C1 segment of cervical spinal cord (tissue), 14 donors: ENCODE results near the gene MAP2K3.
"Not testable (repeated sequence)": the region's sequence is repeated elsewhere in the genome, so short reads cannot be mapped to it uniquely, and the experiment has no call there.

Experiments
- DNase-seq, 14 donors: peaks; one replicate each; lab custom pipeline; 2025; lab: John Stamatoyannopoulos, UW

Gene MAP2K3

DNA sequence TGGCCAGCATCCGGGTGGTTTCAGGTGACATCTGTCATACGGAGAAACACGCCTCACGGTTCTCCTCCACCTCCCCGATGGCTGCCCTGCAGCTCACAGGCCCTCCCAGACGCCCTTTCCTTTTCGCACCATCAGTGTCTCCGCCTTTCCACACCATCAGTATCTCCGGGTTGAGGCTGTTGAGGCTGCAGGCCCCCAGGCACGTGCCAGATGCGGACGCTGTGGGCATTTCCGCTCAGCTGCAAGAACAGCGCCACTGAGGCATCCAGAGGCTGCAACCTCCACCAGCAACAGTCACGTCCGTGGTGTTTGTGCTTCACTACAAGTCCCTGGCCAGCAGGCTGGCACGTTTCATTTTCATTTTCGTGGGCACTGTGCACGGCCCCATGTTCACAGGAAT lies 66.0 kb downstream of the MAP2K3 start:
- DNase-seq, result not testable (repeated sequence)

DNA sequence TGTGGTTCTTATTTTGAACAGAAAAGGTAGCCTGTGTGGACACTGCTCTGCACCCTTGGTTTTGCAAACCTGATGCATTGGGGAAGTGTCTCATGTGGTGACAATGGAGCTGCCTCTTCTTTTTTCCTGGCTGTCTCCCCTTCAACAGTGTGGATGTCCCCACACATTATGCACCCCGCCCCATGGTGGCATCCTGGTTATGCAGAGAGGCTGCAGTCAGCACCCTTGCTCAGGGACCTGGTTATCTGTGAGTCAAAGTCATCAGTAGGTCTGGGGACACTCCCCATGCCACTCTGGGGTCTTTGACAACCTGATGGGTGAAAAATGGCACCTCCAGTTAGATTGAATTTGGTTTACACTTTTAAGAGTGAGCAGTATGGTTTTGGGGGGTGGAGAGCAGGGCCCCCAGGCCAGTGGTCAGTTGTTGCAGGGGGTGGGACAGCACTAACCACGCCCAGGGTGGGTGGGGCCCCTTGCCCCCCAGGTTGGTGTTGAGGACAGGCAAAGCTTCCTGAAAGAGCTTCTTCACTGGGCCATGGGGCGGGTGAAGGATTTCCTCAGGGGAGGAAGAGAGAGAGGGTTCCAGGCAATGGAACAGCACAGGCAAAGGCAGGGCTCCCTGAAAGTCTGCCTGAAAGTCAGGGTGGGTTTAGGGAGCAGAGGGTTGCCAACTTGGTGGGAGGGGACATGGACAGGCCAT lies 67.0 kb downstream of the MAP2K3 start:
- no peak for DNase-seq

DNA sequence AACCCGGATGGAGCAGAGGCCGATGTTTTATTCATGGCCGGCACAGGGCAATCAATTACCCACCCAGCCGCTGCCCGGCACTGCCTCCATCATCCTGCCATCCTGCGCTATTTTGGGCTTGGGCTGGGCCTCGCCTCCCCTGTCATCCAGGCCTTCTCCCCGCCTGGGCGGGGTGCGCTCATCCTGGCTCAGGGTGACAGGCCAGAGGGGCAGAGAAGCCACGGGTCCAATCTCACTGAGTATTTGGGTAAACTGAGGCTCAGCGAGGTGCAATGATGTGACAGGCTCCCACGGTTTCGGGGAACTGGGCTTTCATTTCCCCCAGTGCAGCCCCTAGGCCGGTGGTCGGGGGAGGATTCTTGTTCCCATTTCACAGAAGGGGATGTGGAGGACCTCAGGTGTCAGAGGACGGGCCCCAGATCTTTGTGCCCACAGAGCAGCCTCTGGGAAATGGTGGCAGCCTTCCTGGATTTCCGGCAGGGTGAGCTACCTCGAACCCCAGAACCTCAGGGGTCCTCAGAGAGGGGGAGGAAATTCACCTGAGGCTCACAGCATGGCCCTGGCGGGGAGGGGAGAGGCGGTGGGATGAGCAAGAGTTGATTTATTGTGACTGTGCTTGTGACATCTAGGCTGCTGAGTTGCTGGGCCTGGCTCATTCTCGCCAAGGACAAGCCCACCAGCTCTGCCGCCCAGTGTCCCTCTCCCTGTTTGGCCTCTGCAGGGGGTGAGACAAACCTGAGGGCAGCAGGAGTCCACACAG lies 67.9 kb downstream of the MAP2K3 start:
- no peak for DNase-seq

DNA sequence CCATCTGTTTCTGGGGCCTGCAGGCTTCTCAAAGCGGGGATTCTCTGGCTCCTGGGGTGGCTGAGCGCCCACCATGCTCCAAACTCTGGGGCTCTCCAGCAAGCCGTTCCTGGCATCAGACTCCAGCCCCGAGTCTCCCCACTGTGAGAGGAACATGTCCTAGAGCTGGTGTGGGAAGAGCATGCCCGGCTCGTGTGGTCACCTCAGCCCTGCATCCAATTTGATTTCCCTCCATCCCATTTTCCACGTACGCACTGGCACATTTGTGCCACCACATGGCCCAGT lies 68.4 kb downstream of the MAP2K3 start:
- DNase-seq, result no peak

DNA sequence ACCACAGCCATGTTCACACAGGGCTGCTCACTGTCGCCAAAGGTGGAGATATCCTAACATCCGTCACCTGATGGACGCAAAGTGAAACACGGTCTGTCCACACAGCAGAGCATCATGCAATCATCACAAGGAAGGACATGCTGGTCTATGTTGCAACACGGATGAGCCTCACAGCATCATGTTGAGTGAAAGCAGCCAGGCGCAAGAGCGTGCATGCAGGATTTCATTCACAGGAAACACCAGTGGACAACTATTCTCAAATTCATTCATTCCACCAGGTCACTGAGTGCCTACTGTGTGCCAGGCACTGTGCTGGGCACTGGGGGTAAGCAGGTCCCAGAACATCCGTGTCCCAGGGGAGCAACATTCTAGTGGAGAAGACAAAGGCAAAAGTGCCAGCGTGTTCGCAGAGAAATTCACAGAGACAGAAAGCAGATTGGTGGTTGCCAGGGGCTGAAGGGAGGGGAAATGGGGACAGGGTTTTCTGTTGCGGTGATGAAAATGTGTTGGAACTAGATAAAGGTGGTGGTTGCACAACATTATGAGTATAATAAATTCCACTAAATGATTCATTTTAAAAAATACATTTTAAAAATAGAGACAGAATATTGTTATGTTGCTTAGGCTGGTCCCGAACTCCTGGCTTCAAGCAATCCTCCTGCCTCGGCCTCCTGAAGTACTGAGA lies 69.0 kb downstream of the MAP2K3 start:
- no peak for DNase-seq

DNA sequence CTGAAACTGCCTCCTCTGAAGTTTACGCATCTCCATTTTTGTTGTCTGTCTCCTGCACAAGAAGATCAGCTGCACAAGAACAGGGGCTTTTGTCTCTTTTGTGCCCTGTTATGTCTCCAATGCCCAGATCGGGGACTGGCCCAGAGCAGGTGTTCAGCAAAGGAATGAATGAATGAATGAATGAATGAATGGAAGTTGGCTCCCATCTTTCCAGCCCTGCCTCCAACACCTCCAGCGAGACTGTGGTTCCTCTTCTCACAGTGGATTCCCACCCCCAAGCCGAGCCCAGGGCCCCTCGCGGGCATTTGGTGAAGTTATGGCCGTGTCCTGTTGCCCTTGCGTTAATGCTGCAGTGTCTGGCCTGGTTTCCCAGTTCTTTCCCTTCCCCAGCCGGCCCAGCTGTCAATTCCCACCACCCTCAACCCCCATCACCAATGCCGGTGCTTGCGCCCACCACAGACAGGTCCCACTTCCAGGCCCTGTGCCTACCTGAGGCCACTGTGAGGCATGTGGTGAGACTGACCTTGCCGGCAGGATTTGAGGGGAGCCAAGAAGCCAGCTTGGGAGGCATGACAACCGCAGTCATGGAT lies 70.4 kb downstream of the MAP2K3 start:
- no peak for DNase-seq

DNA sequence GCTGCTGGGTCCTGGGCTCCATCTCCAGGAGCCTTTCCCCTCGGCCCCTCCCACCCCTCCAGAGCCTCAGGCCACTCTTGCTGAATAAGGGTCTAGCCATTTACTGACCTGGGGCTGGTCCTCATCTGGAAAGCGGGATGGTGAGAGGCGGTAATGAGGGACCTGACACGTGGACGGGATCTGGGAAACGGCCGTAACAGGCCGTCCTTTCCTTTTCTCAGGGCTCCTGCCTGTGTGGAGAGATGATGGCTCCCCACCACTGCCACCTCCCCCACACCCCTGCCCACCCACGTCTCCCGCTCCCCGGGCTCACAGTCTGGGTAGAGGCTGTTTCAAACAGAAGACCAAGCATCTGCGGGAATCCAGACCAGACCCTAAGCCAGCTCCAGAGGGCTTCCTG lies 71.1 kb downstream of the MAP2K3 start:
- no peak for DNase-seq

DNA sequence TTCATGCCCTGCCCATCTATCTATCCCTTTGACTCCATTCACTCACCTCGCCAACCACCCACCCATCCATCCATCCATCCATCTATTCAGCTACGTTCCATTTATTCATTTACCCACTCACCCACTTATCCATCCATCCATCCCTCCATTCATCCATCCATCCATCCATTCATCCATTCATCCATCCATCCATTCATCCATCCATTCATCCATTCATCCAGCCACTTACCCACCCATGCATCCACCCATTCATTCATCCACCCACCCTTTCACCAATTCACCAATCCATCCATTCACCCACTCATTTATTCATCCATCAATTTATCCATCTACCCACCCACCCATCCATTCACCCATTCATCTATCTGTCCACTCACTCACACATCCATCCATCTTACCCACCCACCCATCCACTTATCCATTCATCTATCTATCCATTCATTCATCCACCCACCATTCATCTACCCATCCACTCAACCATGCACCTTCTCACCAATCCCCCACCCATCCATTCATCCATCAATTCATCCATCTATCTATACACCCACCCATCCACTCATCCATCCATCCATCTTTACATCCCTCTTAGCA lies 72.1 kb downstream of the MAP2K3 start:
- DNase-seq, result no peak

DNA sequence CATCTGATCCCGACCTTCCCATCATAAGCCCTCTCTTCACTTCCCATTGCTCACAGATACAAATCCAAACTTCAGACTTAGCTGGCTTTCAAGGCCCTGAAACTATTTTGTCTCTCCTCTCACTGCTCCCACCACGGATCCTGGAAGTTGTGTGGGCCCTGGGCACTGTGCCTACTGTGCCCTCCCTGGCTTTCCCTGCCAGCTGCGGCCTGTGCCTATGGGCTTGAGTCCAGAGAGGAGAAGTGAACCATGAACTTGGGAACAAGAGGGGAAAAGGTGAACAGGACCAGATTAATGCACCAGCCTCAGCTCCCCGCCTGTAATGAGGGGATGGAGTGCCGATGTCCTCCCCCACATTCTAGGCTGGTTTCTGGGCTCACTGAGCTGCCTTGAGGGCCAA lies 72.8 kb downstream of the MAP2K3 start:
- no peak for DNase-seq

DNA sequence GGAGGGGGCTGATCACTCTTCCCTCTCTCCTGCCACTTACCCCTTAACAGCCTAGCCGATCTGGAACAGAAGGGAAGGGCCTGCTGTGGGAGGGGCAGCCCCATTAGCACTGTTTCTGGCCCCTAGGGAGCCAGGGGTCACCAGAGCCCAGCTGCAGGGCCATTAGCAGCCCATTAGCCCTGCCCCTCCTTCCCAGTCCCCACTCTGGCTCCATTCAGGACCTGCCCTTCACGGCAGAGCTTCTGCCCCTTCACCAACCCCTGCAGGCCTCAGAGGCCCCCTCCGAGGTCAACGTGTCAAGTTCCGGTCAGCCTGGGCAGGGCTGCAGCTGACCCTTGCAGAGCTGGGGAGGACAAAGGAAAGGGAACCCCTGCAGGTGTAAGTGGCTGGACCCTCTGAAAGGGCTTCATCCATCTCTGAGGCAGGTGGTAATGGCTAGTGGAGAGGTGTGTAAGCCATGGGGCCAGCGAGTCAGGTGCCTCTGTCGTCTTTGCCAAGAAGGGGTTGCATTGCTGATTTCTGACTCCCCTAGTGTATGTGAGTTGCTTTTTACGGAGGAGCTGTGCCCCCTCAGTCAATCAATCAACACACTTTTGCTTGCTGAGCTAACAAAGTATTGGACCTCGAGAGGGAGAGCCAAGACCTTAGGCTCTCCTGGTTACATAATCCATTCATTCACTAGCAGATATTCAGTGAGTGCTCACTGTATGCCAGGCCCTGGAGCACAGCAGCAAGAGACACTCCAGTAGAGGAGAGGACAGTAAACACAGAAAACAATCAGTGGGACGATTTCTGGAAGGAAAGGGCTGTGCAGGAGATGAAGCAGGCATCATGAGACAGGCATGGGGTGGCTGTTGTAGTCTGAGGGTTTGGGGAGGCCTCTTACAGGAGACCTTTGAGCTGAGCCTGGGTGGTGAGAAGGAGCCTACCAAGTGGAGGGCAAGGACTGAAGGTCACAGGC lies 73.5 kb downstream of the MAP2K3 start:
- DNase-seq, result no peak

DNA sequence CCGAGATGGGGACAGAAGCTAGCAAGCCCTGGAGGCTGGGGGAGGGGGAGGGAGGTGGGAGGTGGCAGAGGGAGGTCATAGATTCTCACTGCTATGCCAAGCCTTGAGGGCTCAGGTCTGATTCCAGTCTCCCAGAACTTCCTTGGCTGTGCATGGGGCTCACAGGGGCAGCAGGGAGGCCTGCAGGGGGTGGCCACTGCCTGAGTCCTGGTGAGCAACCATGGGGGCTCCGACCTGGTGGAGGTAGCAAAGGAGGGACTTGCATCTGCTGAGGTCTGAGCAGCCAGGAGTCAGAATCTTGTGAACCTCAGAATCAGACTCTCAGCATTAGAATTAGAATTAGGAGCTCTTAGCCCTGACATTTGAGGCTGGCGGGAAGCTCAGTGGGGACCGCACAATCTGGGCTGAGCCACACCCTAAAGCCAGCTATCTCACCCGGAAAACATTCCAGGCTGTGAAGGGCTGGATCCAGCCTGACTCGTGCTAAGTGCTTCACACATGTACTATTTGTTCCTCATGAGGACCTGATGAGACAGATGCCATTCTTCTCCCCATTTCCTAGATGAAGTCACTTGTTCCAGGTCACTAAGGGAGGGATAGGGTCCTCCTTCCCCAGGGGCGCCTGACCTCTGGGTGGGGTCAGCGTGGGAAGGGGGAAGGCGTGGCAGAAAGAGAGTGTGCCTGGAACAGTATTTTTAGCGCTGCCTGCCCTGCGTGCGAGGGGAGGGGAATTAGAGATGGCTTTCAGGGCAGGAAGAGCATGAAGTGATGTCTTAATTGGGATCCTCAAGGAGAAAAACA lies 74.4 kb downstream of the MAP2K3 start:
- DNase-seq, result no peak

DNA sequence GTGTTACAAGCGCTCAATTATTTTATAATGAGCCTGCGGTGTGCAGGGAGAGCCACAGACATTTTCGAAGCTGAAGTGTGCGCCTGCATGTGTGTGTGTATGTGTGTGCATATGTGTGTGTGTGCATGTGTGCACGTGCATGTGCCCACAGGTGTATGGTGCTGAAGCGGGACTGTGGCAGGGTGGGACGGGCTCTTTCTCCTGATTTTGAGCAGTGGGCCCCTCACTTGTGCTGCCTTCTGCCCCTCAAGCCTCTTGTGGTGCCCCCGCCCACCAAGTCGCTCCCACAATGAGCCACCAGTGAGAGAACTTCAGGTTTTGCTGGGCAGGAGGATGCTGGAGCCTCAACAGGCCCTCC lies 75.0 kb downstream of the MAP2K3 start:
- DNase-seq, result no peak

DNA sequence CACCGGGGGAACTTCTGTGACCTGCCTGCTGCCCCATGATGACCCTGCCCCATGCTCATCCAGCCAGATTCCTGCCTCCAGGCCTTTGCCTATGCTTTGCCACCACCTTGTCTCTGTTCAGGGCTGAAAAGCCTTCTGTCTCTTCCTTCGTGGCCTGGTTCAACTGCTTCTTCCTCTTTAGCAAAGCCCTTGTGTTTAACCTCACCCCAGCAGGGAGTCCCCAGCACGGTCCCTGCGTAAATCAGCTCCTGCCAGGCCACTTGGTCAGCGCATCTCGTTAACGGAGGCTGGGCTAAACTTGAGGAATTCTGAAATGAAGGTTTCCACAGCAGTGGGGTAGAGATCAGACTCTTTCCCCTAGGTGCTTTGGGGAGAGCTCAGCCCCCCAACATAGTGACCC lies 75.5 kb downstream of the MAP2K3 start:
- DNase-seq, result no peak

DNA sequence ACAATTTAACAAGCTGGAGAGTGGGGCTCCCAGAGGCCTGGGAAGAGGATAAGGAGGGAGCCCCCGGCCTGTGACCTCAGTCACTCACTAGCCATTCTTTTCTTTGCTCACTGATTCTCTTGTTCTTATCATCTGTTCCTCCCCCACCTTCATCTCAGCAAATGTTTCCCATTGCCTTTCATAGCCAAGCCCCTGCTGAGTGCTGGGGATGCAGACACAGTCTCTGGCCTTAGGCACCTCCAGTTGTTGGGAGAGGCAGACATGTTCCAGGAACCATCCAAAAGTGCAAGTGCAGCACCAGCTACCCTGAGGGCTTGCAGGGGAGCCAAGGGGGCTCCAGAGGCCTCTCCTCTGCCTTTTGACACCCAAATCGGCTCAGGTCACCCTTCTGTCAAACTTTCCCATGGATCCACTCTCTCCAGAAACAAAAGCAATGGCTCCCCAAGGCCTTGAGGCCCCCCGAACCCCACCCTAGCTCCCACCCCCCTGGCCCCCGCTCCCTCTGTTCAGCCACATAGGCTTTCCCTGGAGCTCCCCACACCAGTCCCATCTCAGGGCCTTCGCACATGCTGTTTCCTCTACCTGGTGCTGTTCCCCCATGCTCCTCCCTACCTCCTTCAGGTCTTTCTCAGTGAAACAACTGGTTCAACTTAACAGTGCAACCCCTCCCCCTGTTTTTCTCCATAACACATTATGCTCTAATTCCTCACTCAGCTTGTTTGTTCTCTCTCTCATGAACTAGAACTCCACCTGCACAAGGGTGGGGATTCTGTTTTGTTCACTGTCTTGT lies 76.7 kb downstream of the MAP2K3 start:
- DNase-seq, result no peak

DNA sequence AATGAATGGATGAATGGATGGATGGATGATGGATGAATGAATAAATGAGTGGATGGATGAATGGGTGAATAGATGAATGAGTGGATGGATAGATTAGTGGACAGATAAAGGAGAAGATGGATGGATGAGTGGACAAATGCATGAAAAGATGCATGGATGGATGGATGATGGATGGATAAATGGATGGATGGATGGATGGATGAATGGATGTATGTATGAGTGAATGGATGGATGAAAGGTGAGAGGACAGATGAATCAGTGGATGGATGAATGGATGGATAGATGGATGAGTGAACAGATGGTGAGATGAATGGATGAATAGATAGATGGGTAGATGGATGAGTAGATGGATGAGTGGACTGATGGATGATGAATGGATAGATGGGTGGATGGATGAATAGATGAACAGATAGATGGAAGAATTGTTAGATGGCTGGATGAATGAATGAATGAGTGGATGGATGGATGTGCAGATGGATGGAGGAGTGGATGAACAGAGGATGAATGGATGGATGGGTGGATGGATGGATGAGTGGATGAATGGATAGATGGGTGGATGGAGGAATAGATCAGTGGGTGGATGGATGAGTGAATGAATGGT lies 77.9 kb downstream of the MAP2K3 start:
- no peak for DNase-seq

DNA sequence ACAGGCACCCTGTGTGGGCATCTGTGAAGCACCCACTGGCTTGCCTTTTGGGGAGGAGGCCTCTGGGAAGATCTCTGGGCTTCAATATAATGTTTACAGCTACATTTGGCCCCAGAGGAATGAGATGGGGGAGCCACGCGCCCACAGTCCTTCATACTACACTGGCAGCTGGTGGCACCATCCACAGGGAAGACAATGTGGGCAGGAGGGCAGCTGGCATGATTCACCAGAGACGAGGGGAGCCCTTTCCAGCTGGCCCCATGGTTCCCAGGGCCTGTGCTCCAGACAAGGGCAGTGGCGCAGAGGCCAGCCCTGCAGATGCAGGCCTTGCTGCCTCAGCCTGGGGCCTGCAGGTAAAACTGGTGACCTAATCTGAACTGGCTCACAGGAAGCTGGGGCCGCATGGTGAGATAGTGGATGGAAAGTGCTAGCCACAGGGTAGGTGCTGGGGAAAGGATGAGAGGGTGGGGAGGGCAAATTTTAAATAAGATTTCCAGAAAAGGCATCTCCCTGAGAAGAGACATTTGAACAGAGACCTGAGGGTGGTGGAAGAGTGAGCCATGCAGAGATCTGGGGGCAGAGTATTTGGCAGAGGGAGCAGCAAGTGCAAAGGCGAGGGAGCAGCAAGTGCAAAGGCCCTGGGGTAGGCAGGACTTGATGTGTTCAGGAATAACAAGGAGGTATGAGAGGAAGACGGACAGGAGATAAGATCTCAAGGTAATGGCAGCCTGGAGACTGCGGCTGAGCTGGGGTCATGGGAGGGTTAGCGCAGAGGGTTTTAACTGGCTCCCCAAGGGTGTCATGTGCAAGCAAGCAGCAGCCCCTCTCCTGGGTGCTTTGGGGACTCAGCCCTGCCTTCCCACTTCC lies 79.5 kb downstream of the MAP2K3 start:
- no peak for DNase-seq
